Measurements from ENCODE around the gene EFHC1.

- TF ChIP-seq RFX1 (IDR thresholded peaks at IDR 0.05): no peak
- no peak for TF ChIP-seq KIAA2018 (CRISPR knock-in tag; IDR thresholded peaks at IDR 0.05; ENCODE audit: borderline replicate concordance)
Measured at GRCh38 chr6:52551483-52552277, 131.5 kb downstream of the EFHC1 start.
